Mononuclear cell (primary cell): Measurements from ENCODE around the gene PPP1R37. TPM values are rescaled to one million over a fixed set of nuclear protein-coding genes. Genes with fewer than 3 reads are reported as not detected.
A peak's percentile ranks its signal among the peaks of the same experiment; 100 is the strongest.

Experiments
- H3K27me3 ChIP-seq: 2 replicates; pipeline ENCODE4 v1.6.0; 2011; ENCODE audit warnings: low read length, control low read depth; ENCODE audit not compliant: insufficient read depth
- H3K4me1 ChIP-seq: 2 replicates; pipeline ENCODE4 v1.5.1; 2011; ENCODE audit warnings: mild to moderate bottlenecking, low read length, control low read depth; ENCODE audit not compliant: insufficient read depth
- H3K4me3 ChIP-seq: 2 replicates; pipeline ENCODE4 v1.5.1; 2011; ENCODE audit warnings: mild to moderate bottlenecking, low read length, moderate library complexity
- H3K9me3 ChIP-seq: 2 replicates; pipeline ENCODE4 v1.5.1; 2011; ENCODE audit warnings: low read depth, mild to moderate bottlenecking, control low read depth, low read length
- total RNA-seq: library from RNA; depleted of rRNA; stranded (reverse); fragments of >200 nt; gene quantifications from one replicate; pipeline ENCODE4 v1.2.3, GENCODE V29; 2012

PPP1R37 gene
- total RNA-seq, 1 donor: 14.0 TPM

DNA sequence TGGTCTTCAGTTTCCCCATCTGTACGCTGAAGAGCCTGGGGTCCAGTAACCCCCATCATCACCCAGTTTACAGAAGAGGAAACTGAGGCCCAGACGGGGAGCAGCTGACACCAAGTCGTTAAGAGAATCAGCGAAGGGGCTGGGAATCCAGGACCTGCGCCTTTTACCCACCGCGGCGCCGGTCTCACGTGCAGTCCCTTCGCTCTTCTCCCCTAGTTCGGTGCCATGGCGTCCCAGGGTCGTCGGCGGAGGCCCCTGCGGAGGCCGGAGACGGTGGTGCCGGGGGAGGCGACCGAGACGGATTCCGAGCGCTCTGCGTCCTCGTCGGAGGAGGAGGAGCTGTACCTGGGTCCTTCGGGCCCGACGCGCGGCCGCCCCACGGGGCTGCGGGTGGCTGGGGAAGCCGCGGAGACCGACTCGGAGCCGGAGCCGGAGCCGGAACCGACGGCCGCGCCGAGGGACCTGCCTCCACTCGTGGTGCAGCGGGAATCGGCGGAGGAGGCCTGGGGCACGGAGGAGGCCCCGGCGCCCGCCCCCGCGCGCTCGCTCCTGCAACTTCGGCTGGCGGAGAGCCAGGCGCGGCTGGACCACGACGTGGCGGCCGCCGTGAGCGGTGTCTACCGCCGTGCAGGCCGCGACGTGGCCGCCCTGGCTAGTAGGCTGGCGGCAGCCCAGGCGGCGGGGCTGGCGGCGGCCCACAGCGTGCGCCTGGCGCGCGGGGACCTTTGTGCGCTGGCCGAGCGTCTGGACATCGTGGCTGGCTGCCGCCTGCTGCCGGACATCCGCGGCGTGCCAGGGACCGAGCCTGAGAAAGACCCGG is 86.3 kb downstream of the PPP1R37 start:
- Histone ChIP-seq H3K4me1 (peaks cover 60% of the 10 kb centered on the region), H3K4me3 (peak overlapping the region; percentile 71), H3K9me3 (no peaks in the 10 kb centered on the region), H3K27me3 (no peaks in the 10 kb centered on the region)

DNA sequence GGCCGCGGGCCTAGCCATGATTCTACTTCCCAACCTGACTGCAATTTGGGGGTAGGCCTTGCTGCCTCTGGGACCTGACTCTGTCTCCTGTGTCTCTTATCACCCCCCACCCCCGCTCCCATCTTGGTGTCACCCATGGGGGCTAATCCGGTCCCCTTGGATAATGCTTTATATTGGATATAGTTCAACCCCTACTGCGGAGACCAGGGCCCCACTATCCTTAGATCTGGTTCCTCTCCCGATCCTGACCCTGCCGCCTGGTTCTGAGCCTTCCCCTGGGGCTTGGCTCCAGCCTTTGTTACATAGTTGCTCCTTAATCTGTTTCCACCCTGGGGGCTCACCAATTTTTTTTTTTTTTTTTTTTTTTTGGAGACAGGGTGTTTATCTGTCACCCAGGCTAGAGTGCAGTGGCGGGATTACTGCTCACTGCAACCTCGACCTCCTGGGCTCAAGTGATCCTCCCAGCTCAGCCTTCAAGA is 87.0 kb downstream of the PPP1R37 start:
- H3K4me3 ChIP-seq: peak overlapping the region; percentile 71
- peaks cover 67% of the 10 kb centered on the region for H3K4me1 ChIP-seq
- no peaks in the 10 kb centered on the region for H3K27me3 ChIP-seq
- no peaks in the 10 kb centered on the region for H3K9me3 ChIP-seq

DNA sequence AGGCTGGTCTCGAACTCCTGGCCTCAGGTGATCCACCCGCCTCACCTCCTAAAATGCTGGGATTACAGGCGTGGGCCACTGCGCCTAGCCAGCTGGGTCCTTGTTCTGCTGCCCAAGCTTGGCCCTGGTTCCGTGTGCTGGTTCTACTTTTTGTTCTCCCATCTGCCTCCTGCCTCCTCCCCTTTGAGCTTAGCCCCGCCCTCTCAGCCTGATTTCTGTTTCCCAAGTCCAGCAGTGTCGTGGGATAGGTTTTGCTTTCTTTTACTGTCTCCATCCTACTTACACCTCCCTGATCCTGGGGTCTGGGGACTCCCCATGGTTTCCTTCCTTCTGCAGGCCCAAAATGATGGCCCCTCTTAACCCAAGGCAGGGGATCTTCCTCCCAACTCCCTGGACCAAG is 88.0 kb downstream of the PPP1R37 start:
- H3K4me1 ChIP-seq: peaks cover 65% of the 10 kb centered on the region
- H3K27me3 ChIP-seq: no peaks in the 10 kb centered on the region
- no peaks in the 10 kb centered on the region for H3K9me3 ChIP-seq
- no peak overlapping the region for H3K4me3 ChIP-seq

GRCh38 chr19:45182758-45183157 is 89.8 kb downstream of the PPP1R37 start:
- Histone ChIP-seq H3K27me3 (no peaks in the 10 kb centered on the region), H3K4me1 (peaks cover 49% of the 10 kb centered on the region), H3K9me3 (no peaks in the 10 kb centered on the region), H3K4me3 (no peak overlapping the region)

DNA sequence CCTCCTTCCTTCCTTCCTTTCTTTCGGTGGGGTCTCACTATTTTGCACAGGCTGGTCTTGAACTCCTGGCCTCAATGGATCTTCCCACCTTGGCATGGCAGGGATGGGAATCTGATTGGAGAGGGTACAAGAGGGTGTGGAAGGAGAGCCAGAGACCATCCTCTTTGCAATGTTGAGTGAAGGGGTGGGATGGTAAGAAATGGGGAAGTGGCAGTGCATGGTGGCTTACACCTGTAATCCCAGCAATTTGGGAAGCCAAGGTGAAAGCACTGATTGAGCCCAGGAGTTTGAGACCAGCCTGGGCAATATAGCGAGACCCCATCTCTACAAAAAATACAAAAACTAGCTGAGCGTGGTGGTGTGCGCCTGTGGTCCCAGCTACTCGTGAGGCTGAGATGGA is 91.1 kb downstream of the PPP1R37 start:
- H3K4me3 ChIP-seq: no peak overlapping the region
- H3K4me1 ChIP-seq: peaks cover 48% of the 10 kb centered on the region
- H3K9me3 ChIP-seq: no peaks in the 10 kb centered on the region
- H3K27me3 ChIP-seq: no peaks in the 10 kb centered on the region

DNA sequence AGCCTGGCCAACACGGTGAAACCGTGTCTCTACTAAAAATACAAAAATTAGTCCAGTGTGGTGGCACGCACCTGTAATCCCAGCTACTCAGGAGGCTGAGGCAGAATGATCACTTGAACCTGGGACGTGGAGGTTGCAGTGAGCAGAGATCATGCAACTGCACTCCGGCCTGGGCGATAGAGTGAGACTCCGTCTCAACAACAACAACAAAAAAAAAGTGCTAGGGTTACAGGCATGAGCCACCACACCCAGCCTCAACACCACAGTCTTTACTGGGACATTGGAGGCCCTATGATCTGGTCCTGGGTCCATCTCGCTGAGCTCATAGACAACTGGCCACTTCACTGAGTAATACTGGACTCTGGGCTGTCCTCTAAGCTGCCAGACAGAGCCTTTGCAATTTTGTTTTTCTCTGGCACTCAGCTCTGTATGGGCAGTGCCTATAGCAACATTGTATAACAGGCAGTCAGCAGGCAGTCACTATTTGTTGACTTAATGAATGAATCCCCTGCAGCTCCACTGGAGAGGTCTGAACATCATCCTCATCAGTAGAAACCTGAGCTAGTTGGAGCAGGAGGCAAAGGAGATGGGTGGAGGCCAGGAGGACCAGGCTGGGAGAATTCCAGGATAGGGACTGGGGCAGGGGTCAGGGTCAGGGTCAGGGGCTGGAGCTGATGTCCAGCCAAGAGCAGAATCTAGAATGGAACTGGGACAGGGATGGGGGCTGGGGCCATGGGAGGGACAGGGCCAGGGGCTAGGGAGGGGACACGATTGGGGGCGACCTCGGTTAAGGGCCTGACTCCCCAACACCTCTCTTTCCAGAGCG is 93.7 kb downstream of the PPP1R37 start:
- H3K27me3 ChIP-seq: no peaks in the 10 kb centered on the region
- H3K9me3 ChIP-seq: no peaks in the 10 kb centered on the region

GRCh38 chr19:45187421-45188100 is 94.6 kb downstream of the PPP1R37 start:
- H3K4me3 ChIP-seq: no peak overlapping the region
- H3K27me3 ChIP-seq: no peaks in the 10 kb centered on the region
- H3K9me3 ChIP-seq: no peaks in the 10 kb centered on the region
- H3K4me1 ChIP-seq: peaks cover 22% of the 10 kb centered on the region

More for the DNA sequence above, 93.7 kb downstream of the PPP1R37 start:
- H3K4me1 ChIP-seq: peaks cover 22% of the 10 kb centered on the region
- no peak overlapping the region for H3K4me3 ChIP-seq

DNA sequence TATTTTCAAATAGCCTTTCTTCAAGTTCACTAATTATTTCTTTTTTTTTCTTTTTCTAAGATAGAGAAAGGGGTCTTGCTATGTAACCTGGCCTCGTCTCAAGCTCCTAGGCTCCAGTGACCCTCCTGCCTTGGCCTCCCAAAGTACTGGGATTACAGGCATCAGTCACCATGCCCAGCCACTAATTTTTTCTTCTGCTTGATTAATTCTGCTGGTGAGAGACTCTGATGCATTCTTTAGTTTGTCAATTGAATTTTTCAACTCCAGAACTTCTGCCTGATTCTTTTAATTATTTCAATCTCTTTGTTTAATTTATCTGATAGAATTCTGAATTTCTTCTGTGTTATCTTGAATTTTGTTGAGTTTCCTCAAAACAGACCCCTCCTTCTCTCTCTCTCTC is 97.0 kb downstream of the PPP1R37 start:
- H3K4me1 ChIP-seq: peaks cover 5% of the 10 kb centered on the region
- no peaks in the 10 kb centered on the region for H3K9me3 ChIP-seq

GRCh38 chr19:45191375-45191774 is 98.4 kb downstream of the PPP1R37 start:
- Histone ChIP-seq H3K4me1 (no peaks in the 10 kb centered on the region), H3K4me3 (no peak overlapping the region), H3K27me3 (no peaks in the 10 kb centered on the region), H3K9me3 (no peaks in the 10 kb centered on the region)

More for the DNA sequence above, 97.0 kb downstream of the PPP1R37 start:
- Histone ChIP-seq H3K4me3 (no peak overlapping the region), H3K27me3 (no peaks in the 10 kb centered on the region)

- H3K4me3 ChIP-seq: no peak overlapping the region
- H3K4me1 ChIP-seq: no peaks in the 10 kb centered on the region
- H3K9me3 ChIP-seq: no peaks in the 10 kb centered on the region
- no peaks in the 10 kb centered on the region for H3K27me3 ChIP-seq
Observed at GRCh38 chr19:45195764-45196163, 102.8 kb downstream of the PPP1R37 start.

Other genes with a start within 250 kb of the PPP1R37 start
- gene NECTIN2, start 246.9 kb upstream of the PPP1R37 start, total RNA-seq: 22.1 TPM
- 23.4 TPM for gene TOMM40, start 201.9 kb upstream of the PPP1R37 start, total RNA-seq
- 0.94 TPM for gene APOE, start 187.4 kb upstream of the PPP1R37 start, total RNA-seq
- not detected for gene APOC1, start 178.6 kb upstream of the PPP1R37 start, total RNA-seq
- gene APOC4, start 150.9 kb upstream of the PPP1R37 start, total RNA-seq: not detected
- not detected for gene APOC2, start 147.1 kb upstream of the PPP1R37 start, total RNA-seq
- 29.1 TPM for gene CLPTM1, start 137.8 kb upstream of the PPP1R37 start, total RNA-seq
- gene RELB, start 91.7 kb upstream of the PPP1R37 start, total RNA-seq: 42.9 TPM
- gene CLASRP, start 54.1 kb upstream of the PPP1R37 start, total RNA-seq: 49.4 TPM
- gene ZNF296, start 16.7 kb upstream of the PPP1R37 start, total RNA-seq: 1.2 TPM
- 4.1 TPM for gene GEMIN7, start 13.9 kb upstream of the PPP1R37 start, total RNA-seq
- gene NKPD1, start 67.8 kb downstream of the PPP1R37 start, total RNA-seq: 0.84 TPM
- gene TRAPPC6A, start 85.1 kb downstream of the PPP1R37 start, total RNA-seq: 30.9 TPM
- 7.3 TPM for gene BLOC1S3, start 85.6 kb downstream of the PPP1R37 start, total RNA-seq
- gene EXOC3L2, start 152.2 kb downstream of the PPP1R37 start, total RNA-seq: 0.31 TPM
- 12.9 TPM for gene MARK4, start 158.1 kb downstream of the PPP1R37 start, total RNA-seq
- not detected for gene CKM, start 229.7 kb downstream of the PPP1R37 start, total RNA-seq
- gene KLC3, start 247.6 kb downstream of the PPP1R37 start, total RNA-seq: 0.21 TPM